GM12872 (cell line): ENCODE data around the gene ENTPD2.

ENCODE experiments used
- TF ChIP-seq, protein P1 (sequence below): IDR thresholded peaks from 3 replicates; pipeline ENCODE4 v1.5.1; 2011; ENCODE audit warnings: low read depth, mild to moderate bottlenecking, low read length, moderate library complexity; ENCODE audit not compliant: insufficient read depth

ENTPD2 gene

DNA sequence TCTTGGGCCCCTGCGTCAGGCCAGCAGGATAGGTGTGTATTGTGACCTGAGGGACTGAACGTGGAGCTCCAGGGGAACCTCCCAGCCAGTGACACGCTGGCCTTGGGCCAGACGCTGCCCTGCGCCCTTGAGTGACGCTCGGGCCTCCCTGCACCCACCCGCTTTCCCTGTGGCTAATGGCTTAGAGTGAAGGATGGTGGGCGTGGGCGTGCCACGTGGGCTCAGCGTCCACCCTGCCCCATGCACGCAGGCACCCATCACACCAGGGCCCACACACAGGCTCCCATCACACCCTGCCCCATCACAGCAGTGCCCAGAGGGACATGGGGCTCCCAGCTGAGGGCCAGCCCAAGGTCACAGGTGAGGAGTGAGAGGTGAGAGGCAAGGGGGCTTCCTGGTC, 16.8 kb downstream of the ENTPD2 start:
- TF ChIP-seq, protein P1, sequence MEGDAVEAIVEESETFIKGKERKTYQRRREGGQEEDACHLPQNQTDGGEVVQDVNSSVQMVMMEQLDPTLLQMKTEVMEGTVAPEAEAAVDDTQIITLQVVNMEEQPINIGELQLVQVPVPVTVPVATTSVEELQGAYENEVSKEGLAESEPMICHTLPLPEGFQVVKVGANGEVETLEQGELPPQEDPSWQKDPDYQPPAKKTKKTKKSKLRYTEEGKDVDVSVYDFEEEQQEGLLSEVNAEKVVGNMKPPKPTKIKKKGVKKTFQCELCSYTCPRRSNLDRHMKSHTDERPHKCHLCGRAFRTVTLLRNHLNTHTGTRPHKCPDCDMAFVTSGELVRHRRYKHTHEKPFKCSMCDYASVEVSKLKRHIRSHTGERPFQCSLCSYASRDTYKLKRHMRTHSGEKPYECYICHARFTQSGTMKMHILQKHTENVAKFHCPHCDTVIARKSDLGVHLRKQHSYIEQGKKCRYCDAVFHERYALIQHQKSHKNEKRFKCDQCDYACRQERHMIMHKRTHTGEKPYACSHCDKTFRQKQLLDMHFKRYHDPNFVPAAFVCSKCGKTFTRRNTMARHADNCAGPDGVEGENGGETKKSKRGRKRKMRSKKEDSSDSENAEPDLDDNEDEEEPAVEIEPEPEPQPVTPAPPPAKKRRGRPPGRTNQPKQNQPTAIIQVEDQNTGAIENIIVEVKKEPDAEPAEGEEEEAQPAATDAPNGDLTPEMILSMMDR: no peak

DNA sequence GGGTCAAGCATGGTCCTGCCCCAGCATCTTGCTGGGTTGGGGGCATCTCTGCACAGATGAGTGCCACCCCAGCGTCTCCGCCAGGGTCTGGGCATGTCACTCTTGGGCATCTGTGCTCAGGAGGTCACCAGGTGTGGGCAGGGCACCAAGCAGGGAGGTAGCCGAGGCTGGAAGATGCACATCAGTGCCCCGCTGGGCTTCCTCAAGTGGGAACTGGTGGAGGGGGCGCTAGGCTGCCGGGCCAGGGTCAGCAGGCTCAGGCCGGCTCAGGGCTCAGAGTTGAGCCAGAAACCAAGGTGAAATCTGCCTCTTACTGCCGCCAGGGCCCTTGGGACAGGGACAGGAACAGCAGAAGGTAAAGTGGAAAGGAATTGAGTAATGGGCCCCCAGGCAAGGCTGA, 17.9 kb downstream of the ENTPD2 start:
- TF ChIP-seq, protein P1: no peak

DNA sequence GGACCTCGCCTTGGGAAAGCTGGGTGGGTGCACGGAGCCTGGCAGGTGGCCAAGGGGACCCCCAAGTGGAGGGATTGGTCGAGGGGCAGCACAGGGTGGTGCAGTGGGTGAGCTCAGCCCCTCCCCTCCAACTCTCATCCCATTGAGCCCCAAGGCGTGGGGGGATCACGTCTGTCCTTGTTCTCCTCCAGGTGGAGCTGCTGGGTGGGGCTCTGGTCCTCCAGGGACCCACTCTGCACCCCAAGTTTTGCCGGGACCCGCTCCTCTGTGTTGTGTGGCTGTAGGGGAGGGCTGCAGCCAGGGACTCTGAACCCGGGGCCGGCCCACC, 18.4 kb downstream of the ENTPD2 start:
- TF ChIP-seq, protein P1: no peak

DNA sequence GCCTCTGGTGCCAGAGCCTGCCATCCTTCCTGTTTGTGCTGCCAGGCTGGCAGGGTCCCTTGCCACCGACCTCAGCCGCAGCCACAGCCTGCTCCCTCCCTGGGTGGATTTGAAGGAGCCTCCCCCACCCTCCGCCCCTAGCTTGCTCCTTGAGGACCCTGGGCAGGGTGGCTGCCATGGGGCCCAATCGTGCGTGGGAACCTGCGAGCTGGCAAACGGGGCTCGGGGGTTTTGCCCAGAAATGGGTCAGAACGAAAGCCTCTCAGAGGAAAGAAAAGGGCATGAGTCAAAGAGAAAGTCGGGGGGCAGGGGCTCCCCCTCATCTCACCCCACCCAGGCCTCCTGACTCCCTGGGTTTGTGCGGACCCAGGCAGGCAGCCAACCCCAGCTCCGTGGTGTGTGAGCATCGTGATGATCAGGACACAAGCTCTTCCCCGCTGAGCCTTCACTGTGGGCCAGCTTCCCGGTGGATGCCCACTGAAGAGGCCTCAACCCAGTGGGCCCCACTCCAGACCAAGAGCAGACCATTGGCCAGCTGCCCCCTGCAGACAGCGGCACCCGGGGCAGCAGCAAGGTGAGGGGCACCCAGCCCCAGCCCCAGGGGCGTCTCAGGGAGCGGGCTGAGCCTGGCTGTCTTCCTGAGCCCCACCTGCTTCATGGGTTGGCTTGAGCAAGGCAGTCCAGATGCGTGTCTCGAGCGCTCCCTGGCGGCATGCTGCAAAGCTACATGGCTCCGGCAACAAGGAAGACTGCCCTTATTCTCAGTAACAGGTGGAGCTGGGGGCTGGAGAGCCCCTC, 19.0 kb downstream of the ENTPD2 start:
- TF ChIP-seq, protein P1: peak; percentile 97

DNA sequence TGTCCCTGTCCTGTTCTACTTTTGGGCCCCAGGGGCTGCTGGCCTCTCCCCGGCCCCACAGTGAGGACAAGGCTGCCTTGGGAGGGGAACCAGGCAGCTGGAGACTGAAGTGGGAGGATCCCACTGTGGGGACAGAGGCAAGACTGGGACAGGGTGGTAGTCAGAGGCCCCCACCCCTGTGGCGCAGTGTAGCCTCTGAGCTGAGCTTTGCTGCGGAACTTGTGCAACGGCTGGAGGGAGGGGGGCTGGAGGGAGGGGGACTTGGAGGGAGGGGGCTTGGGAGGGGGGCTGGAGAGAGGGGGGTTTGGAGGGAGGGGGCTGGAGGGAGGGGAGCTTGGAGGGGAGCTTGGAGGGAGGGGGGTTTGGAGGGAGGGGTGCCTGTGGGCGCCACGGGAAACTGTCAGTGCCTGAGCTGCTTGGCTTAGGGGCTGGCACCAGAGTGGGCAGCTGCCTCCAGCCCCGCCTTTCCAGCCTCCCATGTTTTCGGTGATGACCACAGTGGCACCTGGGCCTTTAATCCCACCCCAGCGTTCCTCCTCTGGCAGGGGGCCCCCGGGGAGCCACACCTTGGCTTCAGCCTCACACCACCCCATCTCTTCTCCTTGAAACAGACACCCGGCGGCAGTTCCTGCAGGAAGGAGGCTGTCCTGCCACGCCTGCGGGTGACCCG, 19.7 kb downstream of the ENTPD2 start:
- TF ChIP-seq, protein P1: no peak

DNA sequence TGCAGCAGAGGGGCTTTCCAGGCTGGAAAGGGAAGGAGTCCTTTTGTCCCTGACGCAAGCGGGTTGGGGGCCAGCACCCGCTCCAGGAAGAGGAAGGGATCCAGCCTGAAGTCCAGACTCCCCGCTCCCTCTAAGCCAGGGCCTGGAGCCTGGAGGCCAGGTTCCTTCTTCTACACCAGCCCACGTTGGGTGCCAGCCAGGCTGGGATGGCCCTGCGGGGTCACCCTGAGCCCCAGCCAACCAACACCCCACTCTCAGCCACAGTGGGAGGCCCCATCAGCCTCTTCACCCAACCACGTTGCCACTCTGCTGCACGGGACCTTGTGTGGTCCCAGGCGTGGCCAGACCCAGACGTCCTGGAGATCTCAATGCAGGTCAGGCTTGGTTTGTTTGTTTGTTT, 21.0 kb downstream of the ENTPD2 start:
- TF ChIP-seq, protein P1: no peak

DNA sequence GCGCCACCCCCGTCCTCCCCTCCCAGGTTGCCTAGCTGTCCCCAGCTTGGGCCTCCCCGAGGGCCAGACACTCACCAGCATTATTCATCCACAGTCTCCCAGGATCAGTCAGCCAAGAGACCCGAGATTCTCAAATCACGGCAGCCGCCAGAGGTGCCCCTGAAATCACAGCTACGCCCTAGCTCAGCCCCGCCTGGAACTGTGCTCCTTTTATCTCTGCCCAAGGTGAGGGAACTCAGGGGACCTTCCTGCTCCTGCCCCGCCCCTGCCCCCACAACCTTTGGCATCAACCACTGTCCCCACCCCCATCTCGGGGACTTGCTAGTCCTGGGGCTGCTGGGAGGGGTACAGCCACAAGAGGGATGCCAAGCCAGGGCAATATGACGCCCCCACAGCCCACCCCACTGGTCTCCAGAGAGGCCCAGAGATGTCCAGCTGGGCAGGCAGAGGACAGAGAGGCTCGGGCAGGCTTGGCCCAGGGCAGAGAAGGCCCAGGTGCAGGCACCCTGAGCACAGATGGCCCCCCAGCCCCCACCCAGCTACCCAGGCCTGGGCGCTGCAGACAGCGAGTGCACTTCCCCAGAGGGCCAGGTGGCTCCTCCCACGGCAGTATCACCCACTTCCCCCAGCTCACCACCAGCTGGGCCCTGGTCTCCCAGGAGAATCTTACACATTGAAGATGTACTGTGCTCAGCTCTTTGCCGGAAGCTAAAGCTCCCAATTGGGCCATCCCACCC, 21.8 kb downstream of the ENTPD2 start, which contains the start of gene FUT7:
Gene FUT7 (minus strand): TSS at position 185 of the 737 bp plus-strand sequence. CDS start 97 bp downstream, at position 88.
- TF ChIP-seq, protein P1: no peak
